Measurements from ENCODE around the gene KRT71.

The KRT71 gene

GRCh38 chr12:52585946-52586345 is 33.0 kb upstream of the KRT71 start:
- Histone ChIP-seq H3K9me3 (ENCODE audit: control insufficient read depth, insufficient read depth, low read length) (no peaks in the 10 kb centered on the region), H3K4me1 (ENCODE audit: control insufficient read depth, insufficient read depth, low read length) (no peaks in the 10 kb centered on the region), H3K4me3 (ENCODE audit: low read length) (no peak overlapping the region), H3K36me3 (ENCODE audit: control insufficient read depth, insufficient read depth, low read length) (no peaks in the 10 kb centered on the region), H3K27ac (ENCODE audit: low read length) (no peak overlapping the region), H3K27me3 (ENCODE audit: control insufficient read depth, insufficient read depth, low read length) (no peaks in the 10 kb centered on the region)
- WGBS (ENCODE audit: insufficient coverage, insufficient read length): no CpG with 5 or more reads among the region's 9 CpGs
- no peak for DNase-seq (ENCODE audit: low read depth, low spot score)

- H3K27ac ChIP-seq (ENCODE audit: low read length): no peak overlapping the region
- WGBS (ENCODE audit: insufficient coverage, insufficient read length): no CpG with 5 or more reads among the region's 3 CpGs
- no peaks in the 10 kb centered on the region for H3K27me3 ChIP-seq (ENCODE audit: control insufficient read depth, insufficient read depth, low read length)
- no peak overlapping the region for H3K4me3 ChIP-seq (ENCODE audit: low read length)
- DNase-seq (ENCODE audit: low read depth, low spot score): no peak
- H3K9me3 ChIP-seq (ENCODE audit: control insufficient read depth, insufficient read depth, low read length): no peaks in the 10 kb centered on the region
- no peaks in the 10 kb centered on the region for H3K36me3 ChIP-seq (ENCODE audit: control insufficient read depth, insufficient read depth, low read length)
- no peaks in the 10 kb centered on the region for H3K4me1 ChIP-seq (ENCODE audit: control insufficient read depth, insufficient read depth, low read length)
Observed at GRCh38 chr12:52585066-52585465, 32.1 kb upstream of the KRT71 start.

- WGBS (ENCODE audit: insufficient coverage, insufficient read length): no CpG with 5 or more reads among the region's 9 CpGs
- Histone ChIP-seq H3K27me3 (ENCODE audit: control insufficient read depth, insufficient read depth, low read length) (no peaks in the 10 kb centered on the region), H3K27ac (ENCODE audit: low read length) (no peak overlapping the region), H3K9me3 (ENCODE audit: control insufficient read depth, insufficient read depth, low read length) (no peaks in the 10 kb centered on the region), H3K36me3 (ENCODE audit: control insufficient read depth, insufficient read depth, low read length) (no peaks in the 10 kb centered on the region), H3K4me1 (ENCODE audit: control insufficient read depth, insufficient read depth, low read length) (no peaks in the 10 kb centered on the region), H3K4me3 (ENCODE audit: low read length) (no peak overlapping the region)
- DNase-seq (ENCODE audit: low read depth, low spot score): no peak
Observed at GRCh38 chr12:52584156-52584682, 31.3 kb upstream of the KRT71 start.

- no CpG with 5 or more reads among the region's 7 CpGs for WGBS (ENCODE audit: insufficient coverage, insufficient read length)
- Histone ChIP-seq H3K36me3 (ENCODE audit: control insufficient read depth, insufficient read depth, low read length) (no peaks in the 10 kb centered on the region), H3K27me3 (ENCODE audit: control insufficient read depth, insufficient read depth, low read length) (no peaks in the 10 kb centered on the region), H3K9me3 (ENCODE audit: control insufficient read depth, insufficient read depth, low read length) (no peaks in the 10 kb centered on the region), H3K4me1 (ENCODE audit: control insufficient read depth, insufficient read depth, low read length) (no peaks in the 10 kb centered on the region), H3K27ac (ENCODE audit: low read length) (no peak overlapping the region), H3K4me3 (ENCODE audit: low read length) (no peak overlapping the region)
- DNase-seq (ENCODE audit: low read depth, low spot score): peak; percentile 41
Observed at GRCh38 chr12:52582971-52583456, 30.1 kb upstream of the KRT71 start.

- no peak overlapping the region for H3K27ac ChIP-seq (ENCODE audit: low read length)
- WGBS (ENCODE audit: insufficient coverage, insufficient read length): no CpG with 5 or more reads among the region's 2 CpGs
- H3K9me3 ChIP-seq (ENCODE audit: control insufficient read depth, insufficient read depth, low read length): no peaks in the 10 kb centered on the region
Observed at GRCh38 chr12:52582486-52582885, 29.5 kb upstream of the KRT71 start.

GRCh38 chr12:52581481-52581880 is 28.5 kb upstream of the KRT71 start:
- no peaks in the 10 kb centered on the region for H3K4me1 ChIP-seq (ENCODE audit: control insufficient read depth, insufficient read depth, low read length)
- no peaks in the 10 kb centered on the region for H3K36me3 ChIP-seq (ENCODE audit: control insufficient read depth, insufficient read depth, low read length)
- H3K27ac ChIP-seq (ENCODE audit: low read length): no peak overlapping the region
- H3K4me3 ChIP-seq (ENCODE audit: low read length): no peak overlapping the region
- no peaks in the 10 kb centered on the region for H3K27me3 ChIP-seq (ENCODE audit: control insufficient read depth, insufficient read depth, low read length)
- no CpG with 5 or more reads among the region's 6 CpGs for WGBS (ENCODE audit: insufficient coverage, insufficient read length)
- no peak for DNase-seq (ENCODE audit: low read depth, low spot score)
- H3K9me3 ChIP-seq (ENCODE audit: control insufficient read depth, insufficient read depth, low read length): no peaks in the 10 kb centered on the region

More at GRCh38 chr12:52582486-52582885, 29.5 kb upstream of the KRT71 start:
- H3K4me1 ChIP-seq (ENCODE audit: control insufficient read depth, insufficient read depth, low read length): no peaks in the 10 kb centered on the region
- DNase-seq (ENCODE audit: low read depth, low spot score): no peak
- H3K36me3 ChIP-seq (ENCODE audit: control insufficient read depth, insufficient read depth, low read length): no peaks in the 10 kb centered on the region
- H3K4me3 ChIP-seq (ENCODE audit: low read length): no peak overlapping the region
- H3K27me3 ChIP-seq (ENCODE audit: control insufficient read depth, insufficient read depth, low read length): no peaks in the 10 kb centered on the region

GRCh38 chr12:52581066-52581465 is 28.1 kb upstream of the KRT71 start:
- Histone ChIP-seq H3K27ac (ENCODE audit: low read length) (no peak overlapping the region), H3K4me3 (ENCODE audit: low read length) (no peak overlapping the region), H3K36me3 (ENCODE audit: control insufficient read depth, insufficient read depth, low read length) (no peaks in the 10 kb centered on the region), H3K27me3 (ENCODE audit: control insufficient read depth, insufficient read depth, low read length) (no peaks in the 10 kb centered on the region), H3K9me3 (ENCODE audit: control insufficient read depth, insufficient read depth, low read length) (no peaks in the 10 kb centered on the region), H3K4me1 (ENCODE audit: control insufficient read depth, insufficient read depth, low read length) (no peaks in the 10 kb centered on the region)
- WGBS (ENCODE audit: insufficient coverage, insufficient read length): no CpG with 5 or more reads among the region's 7 CpGs
- no peak for DNase-seq (ENCODE audit: low read depth, low spot score)

GRCh38 chr12:52580496-52580895 is 27.6 kb upstream of the KRT71 start:
- Histone ChIP-seq H3K9me3 (ENCODE audit: control insufficient read depth, insufficient read depth, low read length) (no peaks in the 10 kb centered on the region), H3K4me1 (ENCODE audit: control insufficient read depth, insufficient read depth, low read length) (no peaks in the 10 kb centered on the region), H3K27ac (ENCODE audit: low read length) (no peak overlapping the region), H3K36me3 (ENCODE audit: control insufficient read depth, insufficient read depth, low read length) (no peaks in the 10 kb centered on the region), H3K4me3 (ENCODE audit: low read length) (no peak overlapping the region), H3K27me3 (ENCODE audit: control insufficient read depth, insufficient read depth, low read length) (no peaks in the 10 kb centered on the region)
- no CpG with 5 or more reads among the region's 1 CpG for WGBS (ENCODE audit: insufficient coverage, insufficient read length)
- DNase-seq (ENCODE audit: low read depth, low spot score): no peak

GRCh38 chr12:52579468-52580465 is 26.8 kb upstream of the KRT71 start:
- H3K27me3 ChIP-seq (ENCODE audit: control insufficient read depth, insufficient read depth, low read length): no peaks in the 10 kb centered on the region
- no peak overlapping the region for H3K27ac ChIP-seq (ENCODE audit: low read length)
- no peak overlapping the region for H3K4me3 ChIP-seq (ENCODE audit: low read length)
- H3K4me1 ChIP-seq (ENCODE audit: control insufficient read depth, insufficient read depth, low read length): no peaks in the 10 kb centered on the region
- no peak for DNase-seq (ENCODE audit: low read depth, low spot score)
- no peaks in the 10 kb centered on the region for H3K9me3 ChIP-seq (ENCODE audit: control insufficient read depth, insufficient read depth, low read length)
- H3K36me3 ChIP-seq (ENCODE audit: control insufficient read depth, insufficient read depth, low read length): no peaks in the 10 kb centered on the region
- WGBS (ENCODE audit: insufficient coverage, insufficient read length): no CpG with 5 or more reads among the region's 10 CpGs

- H3K27me3 ChIP-seq (ENCODE audit: control insufficient read depth, insufficient read depth, low read length): no peaks in the 10 kb centered on the region
- DNase-seq (ENCODE audit: low read depth, low spot score): no peak
- no peak overlapping the region for H3K4me3 ChIP-seq (ENCODE audit: low read length)
- no peaks in the 10 kb centered on the region for H3K9me3 ChIP-seq (ENCODE audit: control insufficient read depth, insufficient read depth, low read length)
- no peak overlapping the region for H3K27ac ChIP-seq (ENCODE audit: low read length)
- H3K36me3 ChIP-seq (ENCODE audit: control insufficient read depth, insufficient read depth, low read length): no peaks in the 10 kb centered on the region
- WGBS (ENCODE audit: insufficient coverage, insufficient read length): no CpG with 5 or more reads among the region's 3 CpGs
- no peaks in the 10 kb centered on the region for H3K4me1 ChIP-seq (ENCODE audit: control insufficient read depth, insufficient read depth, low read length)
Observed at GRCh38 chr12:52578469-52578868, 25.5 kb upstream of the KRT71 start.
